GM12801 (cell line): ENCODE measurements around the gene OSBPL8.

Experiments
- CTCF ChIP-seq: IDR thresholded peaks from one replicate; pipeline ENCODE4 v1.5.1; 2011; ENCODE audit warnings: control low read depth; ENCODE audit not compliant: insufficient read length; ENCODE audit errors: extremely low read depth

OSBPL8 gene

GRCh38 chr12:76503957-76504356, 55.6 kb downstream of the OSBPL8 start:
- no peak for TF ChIP-seq CTCF

- no peak for TF ChIP-seq CTCF
Observed at GRCh38 chr12:76501390-76501789, 58.2 kb downstream of the OSBPL8 start.

- no peak for TF ChIP-seq CTCF
Observed at GRCh38 chr12:76495556-76495955, 64.0 kb downstream of the OSBPL8 start.

- TF ChIP-seq CTCF, result no peak
Observed at GRCh38 chr12:76491292-76491691, 68.3 kb downstream of the OSBPL8 start.

GRCh38 chr12:76490763-76491162, 68.8 kb downstream of the OSBPL8 start:
- no peak for TF ChIP-seq CTCF

- no peak for TF ChIP-seq CTCF
Observed at GRCh38 chr12:76489737-76490136, 69.8 kb downstream of the OSBPL8 start.

GRCh38 chr12:76486011-76486410, 73.6 kb downstream of the OSBPL8 start:
- TF ChIP-seq CTCF, result no peak

- no peak for TF ChIP-seq CTCF
Observed at GRCh38 chr12:76480796-76481195, 78.8 kb downstream of the OSBPL8 start.
